ENCODE measurements around the gene PLPPR1.

PLPPR1 gene

GRCh38 chr9:101032426-101032825 is 3.9 kb downstream of the PLPPR1 start (continued):
- TF ChIP-seq TSHZ2 (CRISPR knock-in tag; IDR thresholded peaks at IDR 0.05): no peak
- no peak for TF ChIP-seq ZFP3 (CRISPR knock-in tag; IDR thresholded peaks at IDR 0.05)

GRCh38 chr9:101034222-101034621 is 5.7 kb downstream of the PLPPR1 start:
- no peak for ATAC-seq
- no peak for TF ChIP-seq TSHZ2 (CRISPR knock-in tag; IDR thresholded peaks at IDR 0.05)
- no peak for TF ChIP-seq ZNF8 (CRISPR knock-in tag; IDR thresholded peaks at IDR 0.05)
- TF ChIP-seq ZFP30 (CRISPR knock-in tag; IDR thresholded peaks at IDR 0.05): no peak
- no peak for TF ChIP-seq PATZ1 (CRISPR knock-in tag; IDR thresholded peaks at IDR 0.05; ENCODE audit: borderline replicate concordance)
- no peak for TF ChIP-seq CSRNP3 (CRISPR knock-in tag; IDR thresholded peaks at IDR 0.05)

GRCh38 chr9:101035098-101035497 is 6.6 kb downstream of the PLPPR1 start:
- TF ChIP-seq TOX (CRISPR knock-in tag; IDR thresholded peaks at IDR 0.05; ENCODE audit: borderline replicate concordance) (no peak), BACH2 (CRISPR knock-in tag; IDR thresholded peaks at IDR 0.05; ENCODE audit: borderline replicate concordance) (no peak), ZFP3 (CRISPR knock-in tag; IDR thresholded peaks at IDR 0.05) (no peak), ZFP30 (CRISPR knock-in tag; IDR thresholded peaks at IDR 0.05) (no peak), PPARA (CRISPR knock-in tag; IDR thresholded peaks at IDR 0.05; ENCODE audit: borderline replicate concordance) (no peak), ARNTL (CRISPR knock-in tag; IDR thresholded peaks at IDR 0.05; ENCODE audit: borderline replicate concordance, low read depth) (no peak)
- no peak for ATAC-seq

GRCh38 chr9:101037430-101037829 is 8.9 kb downstream of the PLPPR1 start:
- TF ChIP-seq SNAI2 (CRISPR knock-in tag; IDR thresholded peaks at IDR 0.05): no peak
- no peak for TF ChIP-seq ZNF8 (CRISPR knock-in tag; IDR thresholded peaks at IDR 0.05)
- TF ChIP-seq ISL1 (CRISPR knock-in tag; IDR thresholded peaks at IDR 0.05): no peak
- TF ChIP-seq CSDC2 (CRISPR knock-in tag; IDR thresholded peaks at IDR 0.05): no peak
- no peak for TF ChIP-seq TOX (CRISPR knock-in tag; IDR thresholded peaks at IDR 0.05; ENCODE audit: borderline replicate concordance)
- TF ChIP-seq ZNF565 (CRISPR knock-in tag; conservative IDR thresholded peaks at IDR 0.05; ENCODE audit: low read depth): no peak
- TF ChIP-seq TSHZ2 (CRISPR knock-in tag; IDR thresholded peaks at IDR 0.05): no peak
- TF ChIP-seq ESRRG (CRISPR knock-in tag; IDR thresholded peaks at IDR 0.05): no peak
- no peak for ATAC-seq
